ENCODE measurements around the gene MAD2L2. TPM values are rescaled to one million over a fixed set of nuclear protein-coding genes. Genes with fewer than 3 reads are reported as not detected.

The MAD2L2 gene
- total RNA-seq, result 43.1 TPM

GRCh38 chr1:11681071-11681771 is at the start of gene MAD2L2:
Gene MAD2L2, minus strand, starts transcription at chr1:11681148. Its CDS starts 547 bp downstream, at chr1:11680601.

GRCh38 chr1:11691302-11691914 is 10.5 kb upstream of the MAD2L2 start, which contains the start of gene DRAXIN:
Gene DRAXIN, plus strand, starts transcription at chr1:11691710. Its CDS starts 14,549 bp downstream, at chr1:11706259.

GRCh38 chr1:11654137-11654938 is 26.6 kb downstream of the MAD2L2 start, which contains the start of the genes FBXO2 and FBXO44:
Gene FBXO2, minus strand, starts transcription at chr1:11654429. Its CDS starts 89 bp downstream, at chr1:11654340.
Gene FBXO44, plus strand, starts transcription at chr1:11654877. Its CDS starts 959 bp downstream, at chr1:11655836.

Other genes with a start within 250 kb of the MAD2L2 start
- 10.8 TPM for gene DISP3, start 202.0 kb downstream of the MAD2L2 start, total RNA-seq
- 11.5 TPM for gene FBXO2, start 26.7 kb downstream of the MAD2L2 start, total RNA-seq
- gene FBXO44, start 26.3 kb downstream of the MAD2L2 start, total RNA-seq, result 51.0 TPM
- 8.3 TPM for gene FBXO6, start 16.9 kb downstream of the MAD2L2 start, total RNA-seq
- gene DRAXIN, start 10.6 kb upstream of the MAD2L2 start, total RNA-seq, result 36.7 TPM
- gene AGTRAP, start 55.0 kb upstream of the MAD2L2 start, total RNA-seq, result 11.5 TPM
- not detected for gene C1orf167, start 81.0 kb upstream of the MAD2L2 start, total RNA-seq
- 25.4 TPM for gene MTHFR, start 124.8 kb upstream of the MAD2L2 start, total RNA-seq
- gene CLCN6, start 125.0 kb upstream of the MAD2L2 start, total RNA-seq, result 28.4 TPM
- gene NPPA, start 166.6 kb upstream of the MAD2L2 start, total RNA-seq, result 0.69 TPM
- 3.0 TPM for gene NPPB, start 177.8 kb upstream of the MAD2L2 start, total RNA-seq
- gene KIAA2013, start 245.3 kb upstream of the MAD2L2 start, total RNA-seq, result 21.0 TPM

Data from diencephalon (tissue), 1 donor.